ES-I3 (cell line): ENCODE data around the gene FAM111A.
"Not testable (repeated sequence)": the region's sequence is repeated elsewhere in the genome, so short reads cannot be mapped to it uniquely, and the experiment has no call there.

Experiments
- H3K36me3 ChIP-seq: 2 replicates; pipeline ENCODE4 v1.6.1; 2013; ENCODE audit warnings: mild to moderate bottlenecking, low read length, control low read depth, moderate library complexity; ENCODE audit not compliant: insufficient read depth
- H3K4me1 ChIP-seq: 2 replicates; pipeline ENCODE4 v1.6.1; 2013; ENCODE audit warnings: mild to moderate bottlenecking, control low read depth, low read length; ENCODE audit not compliant: insufficient read depth
- H3K9ac ChIP-seq: 2 replicates; pipeline ENCODE4 v1.6.1; 2013; ENCODE audit warnings: low read depth, mild to moderate bottlenecking, low read length, moderate library complexity
- H3K9me3 ChIP-seq: 2 replicates; pipeline ENCODE4 v1.6.1; 2013; ENCODE audit warnings: mild to moderate bottlenecking, low read length, moderate library complexity; ENCODE audit not compliant: control insufficient read depth, insufficient read depth

Gene FAM111A

DNA sequence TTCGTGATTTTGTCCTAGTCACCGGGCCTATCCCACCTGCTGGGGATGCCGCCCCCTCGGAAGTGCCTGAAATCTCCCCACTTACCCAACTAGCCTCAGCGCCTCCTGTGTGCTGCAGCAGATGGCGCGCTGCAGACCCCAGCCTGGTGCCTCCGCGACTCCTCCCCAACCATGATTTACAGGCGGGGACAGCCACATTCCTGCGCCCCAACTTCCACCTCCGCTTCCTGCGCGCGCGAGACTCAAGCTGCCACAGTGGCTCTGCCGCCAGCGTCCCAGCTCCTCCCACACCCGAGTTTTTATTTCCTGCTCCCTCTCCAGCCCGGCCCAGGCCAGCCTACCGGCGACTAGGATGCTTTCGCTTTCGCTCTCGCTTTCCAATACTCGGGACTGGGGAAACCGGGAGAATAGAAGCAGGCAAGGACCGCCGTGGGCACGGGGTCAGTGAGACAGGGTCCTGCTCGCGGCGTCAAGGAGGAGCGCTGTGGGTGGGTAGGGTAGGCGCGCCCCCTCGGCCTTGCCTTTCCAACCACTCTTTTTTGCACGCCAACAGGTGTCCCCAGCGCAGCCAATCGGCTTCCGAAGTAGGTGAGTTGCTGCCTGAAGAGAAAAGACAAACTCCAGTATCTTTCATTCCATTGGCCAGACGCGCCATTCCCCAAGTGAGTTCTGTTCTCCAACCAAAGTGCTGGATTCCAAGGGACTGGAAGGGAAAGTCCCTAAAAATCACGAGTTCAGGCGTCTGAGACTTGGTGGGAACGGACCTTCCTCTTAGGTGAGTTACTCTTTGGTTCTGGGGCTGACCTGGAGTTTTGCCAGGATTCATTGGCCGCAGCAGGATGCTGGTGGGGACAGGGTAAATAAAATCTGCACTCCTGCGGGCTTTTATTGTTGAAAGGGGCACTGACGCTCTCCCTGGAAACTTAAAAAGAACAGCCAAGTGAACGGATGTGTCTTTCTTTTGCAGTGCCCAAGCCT, at the start of gene FAM111A:
TSS of gene FAM111A (plus strand) at position 327 of the 978 bp plus-strand sequence. CDS start 6,017 bp downstream, outside the sequence.
- H3K9me3 ChIP-seq = no peaks in the 10 kb centered on the region
- H3K4me1 ChIP-seq = no peaks in the 10 kb centered on the region
- H3K36me3 ChIP-seq = no peaks in the 10 kb centered on the region
- H3K9ac ChIP-seq = peak within 1 kb of the TSS; percentile 77

DNA sequence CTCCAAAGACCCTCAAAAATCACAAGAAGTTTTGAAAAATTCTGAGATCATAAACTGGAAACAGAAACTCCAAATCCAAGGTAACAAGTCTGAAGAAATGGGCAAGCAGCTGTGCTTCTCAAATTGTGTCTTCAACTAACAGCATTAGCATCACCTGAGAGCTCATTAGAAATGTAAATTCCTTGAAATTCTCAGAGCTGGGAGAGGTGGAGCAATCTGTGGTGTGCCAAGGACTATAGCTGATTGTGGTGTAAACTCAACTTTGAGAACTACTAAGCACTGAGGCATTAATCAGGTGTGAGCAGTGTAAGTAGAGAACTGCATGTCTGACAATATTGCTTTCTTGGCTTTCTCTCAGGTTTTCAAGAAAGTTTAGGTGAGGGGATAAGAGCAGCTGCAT, 49.1 kb upstream of the FAM111A start:
- not testable (repeated sequence) for H3K9me3 ChIP-seq, H3K36me3 ChIP-seq, H3K9ac ChIP-seq
- H3K4me1 ChIP-seq = peaks cover 10% of the 10 kb centered on the region; the same call in 1 of the 2 replicates

GRCh38 chr11:59095225-59095624, 47.4 kb upstream of the FAM111A start:
- H3K4me1 ChIP-seq = peaks cover 10% of the 10 kb centered on the region; the same call in 1 of the 2 replicates
- not testable (repeated sequence) for H3K9ac ChIP-seq, H3K9me3 ChIP-seq, H3K36me3 ChIP-seq

GRCh38 chr11:59095972-59096575, 46.6 kb upstream of the FAM111A start:
- not testable (repeated sequence) for H3K36me3 ChIP-seq, H3K9me3 ChIP-seq, H3K9ac ChIP-seq
- H3K4me1 ChIP-seq = peaks cover 10% of the 10 kb centered on the region; the same call in 1 of the 2 replicates

DNA sequence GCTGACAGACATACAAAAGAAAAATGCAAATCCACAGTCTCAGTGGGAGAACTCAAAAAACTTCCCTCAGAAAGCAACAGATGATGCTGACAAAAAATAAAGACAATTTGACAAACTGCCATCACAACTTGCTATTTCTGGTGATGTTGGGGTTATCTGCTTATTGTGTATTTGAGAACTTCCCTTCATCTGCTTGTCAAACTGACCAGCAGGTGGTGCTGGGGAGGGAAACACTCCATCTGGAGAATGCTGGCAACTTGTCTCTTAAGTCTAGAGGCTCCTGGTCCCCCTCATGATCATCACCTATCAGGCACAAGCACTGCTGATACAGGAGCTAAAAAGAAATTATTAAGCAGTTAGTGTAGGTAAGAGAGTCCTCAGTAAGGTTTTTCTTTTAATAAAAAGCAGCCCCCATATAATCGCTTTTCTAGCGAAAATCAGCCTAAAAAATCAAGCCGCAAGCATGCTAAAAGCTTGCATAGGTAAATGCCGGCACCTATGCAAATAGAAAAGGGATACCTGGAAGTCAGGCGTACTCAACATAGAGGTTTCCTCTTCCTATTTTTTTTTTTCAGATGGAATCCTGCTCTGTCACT, 45.4 kb upstream of the FAM111A start:
- Histone ChIP-seq H3K9ac (no peak overlapping the region), H3K4me1 (peaks cover 10% of the 10 kb centered on the region; the same call in 1 of the 2 replicates), H3K36me3 (no peaks in the 10 kb centered on the region), H3K9me3 (no peaks in the 10 kb centered on the region)

GRCh38 chr11:59097938-59098337, 44.7 kb upstream of the FAM111A start:
- H3K36me3 ChIP-seq, H3K9ac ChIP-seq, H3K4me1 ChIP-seq, H3K9me3 ChIP-seq: not testable (repeated sequence)

DNA sequence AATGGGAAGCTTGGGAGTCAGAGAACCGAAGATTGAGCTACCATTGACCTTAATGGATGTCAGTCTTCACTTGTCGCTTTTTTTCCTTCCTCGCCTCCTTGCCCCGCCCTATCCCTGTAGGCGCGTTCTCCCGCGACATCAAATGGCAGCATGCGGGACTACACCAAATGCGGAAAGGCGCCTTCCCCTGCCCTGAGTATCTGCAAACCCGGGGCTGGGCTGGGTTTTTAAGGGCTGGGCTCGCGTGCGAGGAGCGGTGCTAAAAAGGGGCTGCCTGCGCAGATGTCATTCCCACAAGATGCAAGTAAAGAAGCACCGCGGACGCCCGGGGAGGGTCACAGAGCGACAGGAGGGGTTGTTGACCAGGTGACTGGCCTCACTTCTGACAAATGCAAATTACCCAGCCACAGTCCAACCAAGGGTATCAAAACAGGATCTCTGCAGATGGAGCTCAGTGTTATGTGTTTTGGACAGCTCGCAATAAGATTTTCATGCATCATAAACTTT, 40.3 kb upstream of the FAM111A start:
- H3K9ac ChIP-seq = peak overlapping the region; percentile 47; the same call in 1 of the 2 replicates
- H3K36me3 ChIP-seq = no peaks in the 10 kb centered on the region
- no peaks in the 10 kb centered on the region for H3K9me3 ChIP-seq
- H3K4me1 ChIP-seq = no peaks in the 10 kb centered on the region

DNA sequence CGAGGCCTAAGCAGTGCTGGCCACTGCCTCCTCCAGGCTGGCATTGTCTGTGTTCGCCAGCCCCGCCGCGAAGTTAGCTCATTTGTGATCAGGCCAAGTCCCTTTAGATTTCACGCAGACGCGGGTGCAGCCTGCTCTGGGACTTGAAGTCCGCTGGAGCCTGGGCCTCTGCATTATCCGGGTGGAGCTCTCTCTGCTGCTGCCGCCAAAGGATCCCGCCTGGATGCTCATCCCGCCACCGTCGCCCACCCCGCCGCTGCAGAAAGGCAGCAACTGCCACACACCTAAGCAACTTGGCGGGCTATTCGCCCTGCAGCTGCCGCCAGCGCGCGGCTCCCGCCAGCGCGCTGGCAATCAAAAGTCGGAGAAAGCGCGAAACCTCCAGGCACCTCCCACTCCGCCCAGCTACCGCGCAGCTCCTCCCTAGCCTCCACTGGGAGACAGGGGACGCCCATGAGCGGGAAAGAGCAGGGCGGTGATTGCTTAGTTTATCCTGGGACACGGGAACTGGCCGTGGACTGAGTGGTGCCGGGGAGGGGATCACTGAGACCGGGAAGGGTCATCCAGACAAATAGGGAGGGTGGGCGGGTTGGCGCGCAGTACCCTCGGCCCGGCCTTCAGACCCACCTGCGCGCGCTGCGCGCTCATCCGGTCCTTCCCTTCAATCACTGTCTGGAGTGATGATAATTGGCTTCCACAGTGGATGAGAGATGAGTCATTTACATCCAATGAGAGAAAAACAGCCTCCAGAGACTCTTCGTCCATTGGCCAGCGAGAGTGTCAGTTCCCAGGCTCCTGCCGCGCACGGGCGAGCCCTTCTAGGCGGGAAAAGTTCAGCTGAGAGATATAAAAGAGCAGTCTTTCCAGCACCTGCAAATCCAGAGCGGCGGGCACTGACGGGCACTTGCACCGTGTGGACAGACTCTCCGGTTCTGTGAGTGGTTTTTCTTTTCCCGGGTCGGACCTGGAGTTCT, 36.0 kb upstream of the FAM111A start, which contains the start of gene FAM111B:
TSS of gene FAM111B (plus strand) at position 875 of the 974 bp plus-strand sequence. CDS start 2,389 bp downstream, outside the sequence.
- no peaks in the 10 kb centered on the region for H3K9me3 ChIP-seq
- peaks cover 3% of the 10 kb centered on the region; the same call in 1 of the 2 replicates for H3K4me1 ChIP-seq
- peak within 1 kb of the TSS; percentile 62 for H3K9ac ChIP-seq
- H3K36me3 ChIP-seq = no peaks in the 10 kb centered on the region

- not testable (repeated sequence) for H3K36me3 ChIP-seq
Observed at GRCh38 chr11:59107721-59108120, 34.9 kb upstream of the FAM111A start.

GRCh38 chr11:59112494-59112893, 30.2 kb upstream of the FAM111A start:
- H3K4me1 ChIP-seq = peaks cover 3% of the 10 kb centered on the region; the same call in 1 of the 2 replicates
- no peak overlapping the region for H3K9ac ChIP-seq
- H3K9me3 ChIP-seq = no peaks in the 10 kb centered on the region; the same call in 1 of the 2 replicates
- H3K36me3 ChIP-seq = no peaks in the 10 kb centered on the region

More at GRCh38 chr11:59107721-59108120, 34.9 kb upstream of the FAM111A start:
- not testable (repeated sequence) for H3K4me1 ChIP-seq, H3K9me3 ChIP-seq
- peak overlapping the region; percentile 62; the same call in 1 of the 2 replicates for H3K9ac ChIP-seq

DNA sequence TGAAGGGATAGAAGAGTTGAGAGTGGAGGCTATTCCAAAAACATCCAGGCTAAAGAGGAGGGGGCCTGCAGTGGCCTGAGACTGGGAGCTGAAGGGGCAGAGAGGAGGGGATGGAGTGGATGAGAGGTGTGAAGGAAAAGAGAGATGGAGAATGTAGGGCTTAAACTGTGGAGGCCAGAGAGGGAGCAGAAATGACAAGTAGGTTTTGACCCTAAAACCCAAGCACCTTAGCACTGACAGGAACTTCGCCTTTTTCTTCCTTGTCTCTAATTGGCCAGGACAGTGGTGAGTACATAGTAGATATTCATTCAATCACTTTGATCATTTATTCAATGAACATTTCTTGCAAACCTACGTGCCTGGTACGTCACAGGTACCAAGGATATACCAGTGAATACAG, 28.3 kb upstream of the FAM111A start:
- H3K9ac ChIP-seq = no peak overlapping the region
- peaks cover 8% of the 10 kb centered on the region for H3K9me3 ChIP-seq
- H3K36me3 ChIP-seq = no peaks in the 10 kb centered on the region
- H3K4me1 ChIP-seq = no peaks in the 10 kb centered on the region

DNA sequence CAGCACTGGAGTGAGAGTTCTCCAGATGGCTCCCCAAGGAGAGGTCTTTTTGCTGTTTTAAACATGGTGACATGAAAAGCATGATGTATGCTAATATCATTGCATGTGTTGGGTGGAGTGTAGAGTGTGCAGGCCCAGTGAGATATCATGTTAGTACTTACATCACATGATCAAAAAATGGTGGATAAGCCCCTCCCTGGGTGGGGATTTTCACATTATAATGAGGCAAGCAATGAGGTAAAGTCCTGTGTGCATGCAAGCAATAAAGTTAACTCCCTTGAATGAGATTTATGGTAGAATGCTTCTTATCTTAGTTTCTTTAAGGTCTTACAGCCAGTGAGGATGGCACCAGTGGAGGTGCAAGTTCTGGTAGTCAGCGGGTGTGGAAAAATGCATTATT, 27.1 kb upstream of the FAM111A start:
- Histone ChIP-seq H3K36me3 (no peaks in the 10 kb centered on the region), H3K9ac (no peak overlapping the region), H3K9me3 (peaks cover 8% of the 10 kb centered on the region), H3K4me1 (no peaks in the 10 kb centered on the region)

- Histone ChIP-seq H3K9ac (no peak overlapping the region), H3K9me3 (peaks cover 8% of the 10 kb centered on the region), H3K4me1 (no peaks in the 10 kb centered on the region), H3K36me3 (no peaks in the 10 kb centered on the region)
Observed at GRCh38 chr11:59117774-59118173, 24.9 kb upstream of the FAM111A start.
